Measurements from ENCODE around the gene RTRAF.

DNA sequence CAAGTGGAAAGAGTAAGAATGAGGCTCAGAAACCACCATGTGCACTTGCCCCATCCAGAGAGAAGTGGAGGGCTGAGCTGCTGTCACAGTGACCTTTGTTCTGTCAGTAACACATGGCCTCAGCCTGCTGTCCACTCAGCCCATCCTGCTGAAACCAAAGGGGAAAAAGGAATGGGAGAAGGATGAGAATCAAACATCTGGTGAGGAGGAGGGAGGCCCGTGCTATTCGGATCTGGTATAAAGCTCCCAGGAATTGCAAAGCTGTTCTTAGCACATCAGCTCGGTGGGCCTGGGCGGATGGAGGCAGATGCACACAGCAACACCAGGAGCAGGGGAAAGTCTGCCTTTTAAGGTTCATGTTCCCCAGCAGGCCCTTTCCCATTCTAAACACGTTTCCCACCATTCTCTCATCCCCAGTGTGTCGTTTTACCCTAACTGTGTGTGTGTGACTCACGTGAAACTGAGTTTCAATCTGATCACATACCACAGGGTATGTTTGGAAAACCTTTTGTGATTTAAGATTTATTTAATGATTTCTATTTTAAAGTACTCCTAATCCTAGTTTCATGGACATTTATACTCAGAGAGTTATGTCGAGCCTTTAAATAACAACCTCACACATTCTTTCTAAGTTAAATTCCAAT, 36.8 kb downstream of the RTRAF start:
- TF ChIP-seq CTCF (conservative IDR thresholded peaks at IDR 0.05) (no peak), ZFX (IDR thresholded peaks at IDR 0.05) (no peak)
